Nasal cavity respiratory epithelium epithelial cell of viscerocranial mucosa (primary cell): ENCODE data around the gene AP2A1. TPM values are rescaled to one million over a fixed set of nuclear protein-coding genes. Genes with fewer than 3 reads are reported as not detected.

Experiments used
- total RNA-seq: library from RNA; depleted of rRNA; stranded (reverse); fragments of >200 nt; gene quantifications from 2 replicates; pipeline ENCODE4 v1.2.3, GENCODE V29; 2014

Gene AP2A1
- 36.9 and 89.5 TPM in 2 replicates for total RNA-seq

DNA sequence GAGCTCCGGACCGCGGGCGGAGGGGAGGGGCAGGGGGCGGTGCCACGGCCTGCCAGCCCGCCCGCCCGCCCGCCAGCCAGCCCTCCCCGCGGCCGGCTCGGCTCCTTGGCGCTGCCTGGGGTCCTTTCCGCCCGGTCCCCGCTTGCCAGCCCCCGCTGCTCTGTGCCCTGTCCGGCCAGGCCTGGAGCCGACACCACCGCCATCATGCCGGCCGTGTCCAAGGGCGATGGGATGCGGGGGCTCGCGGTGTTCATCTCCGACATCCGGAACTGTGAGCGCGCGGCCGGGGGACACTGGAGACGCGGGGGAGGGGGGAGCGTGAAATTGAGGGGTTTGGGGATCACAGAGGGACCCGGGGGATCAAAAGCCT lies at the start of gene AP2A1:
AP2A1 (plus strand) TSS at position 72 of the 370 bp plus-strand sequence; CDS start at position 205, 133 bp downstream.

DNA sequence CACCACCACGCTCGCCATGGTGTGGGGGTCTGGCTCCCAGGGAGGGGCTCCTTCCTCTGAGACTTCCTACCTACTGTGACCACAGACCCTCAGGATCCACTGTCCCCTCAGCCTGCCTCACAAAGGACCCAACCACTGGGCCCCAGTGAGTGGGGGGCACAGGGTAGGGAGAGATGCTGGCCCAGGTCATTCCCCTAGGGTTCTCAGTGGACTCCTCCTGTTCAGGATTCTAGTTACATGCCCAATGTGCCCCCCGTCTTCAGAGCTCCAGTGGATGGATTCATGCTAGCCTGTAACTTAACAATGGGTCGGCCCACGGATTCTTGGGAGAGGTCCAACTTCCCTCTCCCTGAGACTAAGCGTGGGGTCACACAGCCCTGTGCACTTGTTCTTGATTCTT lies 3.6 kb upstream of the AP2A1 start, which contains the start of gene TSKS:
TSKS (minus strand) TSS at position 77 of the 400 bp plus-strand sequence; CDS start at position 18, 59 bp downstream.

DNA sequence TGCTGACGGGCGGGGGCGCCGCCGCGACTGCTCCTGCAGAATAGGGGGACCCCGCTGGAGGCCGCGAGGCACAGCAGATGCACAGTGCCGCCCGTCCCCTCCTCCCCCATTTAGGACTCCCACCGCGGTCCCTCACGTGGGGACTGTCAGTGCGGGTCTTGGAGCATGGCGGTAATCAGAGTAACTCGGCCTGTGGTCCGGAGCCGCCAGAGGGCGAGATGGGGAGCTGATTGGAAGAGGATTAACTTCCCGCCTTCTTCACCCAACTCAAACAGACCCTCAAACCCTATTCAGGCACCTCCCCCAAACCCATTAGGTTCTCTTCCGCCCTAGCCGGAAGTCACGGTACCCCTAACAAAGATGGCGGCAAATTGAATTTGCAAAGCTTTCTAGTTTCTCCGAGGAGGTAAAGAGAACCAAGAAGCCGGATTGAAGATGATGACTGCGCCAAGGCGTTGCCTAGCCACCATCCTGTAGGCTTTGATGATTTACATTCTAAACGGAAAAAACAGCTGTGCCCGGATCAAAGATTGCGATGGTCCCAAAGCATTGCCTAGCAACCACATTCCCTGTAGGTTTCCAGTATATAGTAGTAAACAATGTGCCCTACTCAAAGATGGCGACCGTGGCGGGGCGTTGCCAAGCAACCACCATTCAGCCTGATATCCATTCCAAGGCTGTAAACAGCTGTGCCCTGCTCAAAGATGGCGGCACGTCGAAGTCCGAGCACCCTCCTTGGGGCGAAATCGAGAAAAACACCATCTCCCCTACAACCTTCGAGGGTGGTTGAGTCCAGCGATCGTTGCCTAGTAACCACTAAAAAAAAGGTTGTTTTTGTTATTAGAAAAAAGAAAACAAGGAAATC lies 46.4 kb downstream of the AP2A1 start, which contains the start of gene FUZ:
FUZ (minus strand) TSS at position 296 of the 865 bp plus-strand sequence; CDS start at position 110, 186 bp downstream.

DNA sequence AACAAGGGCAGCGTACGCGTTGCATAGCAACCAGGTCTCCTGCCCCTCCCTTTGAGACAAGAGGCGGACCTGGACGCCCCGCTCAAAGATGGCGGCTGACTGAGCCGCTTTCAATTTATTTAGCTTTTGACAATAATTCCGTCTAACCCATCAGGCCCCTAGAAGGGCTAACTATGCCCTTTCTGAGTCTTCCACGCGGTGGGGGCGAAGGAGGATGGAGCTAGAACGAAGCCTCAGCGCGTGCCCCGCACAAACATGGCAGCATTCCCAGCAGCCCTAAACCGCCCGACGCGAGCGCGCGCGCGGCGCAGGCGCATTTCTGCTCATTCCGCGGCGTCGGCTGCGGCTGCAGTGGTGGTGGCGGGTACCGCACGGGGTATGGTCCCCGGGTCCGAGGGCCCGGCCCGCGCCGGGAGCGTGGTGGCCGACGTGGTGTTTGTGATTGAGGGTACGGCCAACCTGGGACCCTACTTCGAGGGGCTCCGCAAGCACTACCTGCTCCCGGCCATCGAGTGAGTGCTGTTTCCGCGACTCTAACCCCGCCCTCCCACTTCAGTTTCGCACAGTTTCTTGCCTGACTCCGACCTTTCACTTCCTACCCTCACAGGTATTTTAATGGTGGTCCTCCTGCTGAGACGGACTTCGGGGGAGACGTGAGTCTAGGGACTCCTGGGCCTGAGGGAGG lies 51.3 kb downstream of the AP2A1 start, which contains the start of gene MED25:
MED25 (plus strand) TSS at position 326 of the 685 bp plus-strand sequence; CDS start at position 379, 53 bp downstream.

DNA sequence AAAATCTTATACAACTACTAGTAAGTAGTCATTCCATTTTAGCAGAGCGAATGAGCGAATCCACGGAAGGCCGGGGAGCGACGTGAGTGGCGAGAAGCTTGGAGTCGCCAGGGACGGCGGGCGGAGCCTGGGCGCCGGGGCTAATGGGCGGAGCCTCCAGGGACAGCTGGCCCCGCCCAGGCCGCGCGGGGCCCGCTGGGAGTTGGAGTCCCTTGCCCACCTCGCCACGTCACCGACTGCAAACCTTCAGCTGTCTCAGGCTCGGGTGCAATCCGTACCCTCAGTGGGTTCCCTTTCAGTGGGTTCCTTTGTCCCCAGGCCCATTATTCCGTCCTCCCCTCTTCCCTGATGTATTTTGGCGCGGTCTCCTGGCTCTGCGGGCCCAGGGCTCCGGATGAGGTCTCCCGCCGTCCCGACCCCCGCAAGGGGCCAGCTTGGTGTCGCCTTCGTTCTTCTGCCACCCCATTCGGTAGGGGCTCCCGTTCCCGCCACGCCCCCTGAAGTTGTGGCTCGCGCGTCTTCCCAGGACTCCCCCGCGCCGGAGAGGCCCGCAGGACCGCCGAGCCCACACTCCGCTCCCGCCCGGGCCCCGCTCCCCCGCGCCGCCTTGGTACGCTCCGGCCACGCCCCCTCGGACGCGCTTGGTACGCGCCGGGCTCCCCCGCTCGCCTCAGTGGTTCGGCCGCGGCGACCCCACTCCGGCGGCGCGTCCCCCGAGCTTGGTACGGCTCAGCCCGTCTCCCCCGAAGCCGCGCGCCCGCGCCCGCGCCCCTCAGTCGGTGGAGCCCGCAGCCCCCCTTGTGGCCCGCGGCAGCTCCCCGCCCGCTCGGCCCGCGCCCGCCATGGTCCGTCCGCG lies 83.9 kb downstream of the AP2A1 start, which contains the start of gene PTOV1:
PTOV1 (plus strand) TSS at position 673 of the 856 bp plus-strand sequence.

Other genes starting within 250 kb of the AP2A1 start
- 0.34 and 0.43 TPM in 2 replicates for gene RCN3, start 239.0 kb upstream of the AP2A1 start, total RNA-seq
- 28.1 and 57.8 TPM in 2 replicates for gene NOSIP, start 186.4 kb upstream of the AP2A1 start, total RNA-seq
- gene PRRG2, start 185.7 kb upstream of the AP2A1 start, total RNA-seq: 5.4 and 7.9 TPM in 2 replicates
- gene PRR12, start 175.8 kb upstream of the AP2A1 start, total RNA-seq: 1.4 and 7.8 TPM in 2 replicates
- 32.1 and 44.4 TPM in 2 replicates for gene RRAS, start 126.9 kb upstream of the AP2A1 start, total RNA-seq
- 11.6 and 31.3 TPM in 2 replicates for gene SCAF1, start 124.8 kb upstream of the AP2A1 start, total RNA-seq
- gene IRF3, start 101.1 kb upstream of the AP2A1 start, total RNA-seq: 104 and 109 TPM in 2 replicates
- 2.7 and 4.4 TPM in 2 replicates for gene BCL2L12, start 101.1 kb upstream of the AP2A1 start, total RNA-seq
- 266 and 394 TPM in 2 replicates for gene PRMT1, start 89.7 kb upstream of the AP2A1 start, total RNA-seq
- under 0.01 and 0.78 TPM in 2 replicates for gene ADM5, start 77.4 kb upstream of the AP2A1 start, total RNA-seq
- 0.21 and 0.34 TPM in 2 replicates for gene CPT1C, start 75.9 kb upstream of the AP2A1 start, total RNA-seq
- gene TSKS, start 3.7 kb upstream of the AP2A1 start, total RNA-seq: 0.34 TPM in 1 of 2 replicates, not detected in the other
- gene FUZ, start 46.3 kb downstream of the AP2A1 start, total RNA-seq: 10.6 and 16.5 TPM in 2 replicates
- gene MED25, start 51.3 kb downstream of the AP2A1 start, total RNA-seq: 7.9 and 25.1 TPM in 2 replicates
- 17.4 and 41.6 TPM in 2 replicates for gene PTOV1, start 84.2 kb downstream of the AP2A1 start, total RNA-seq
- 27.1 and 27.7 TPM in 2 replicates for gene PNKP, start 100.6 kb downstream of the AP2A1 start, total RNA-seq
- gene AKT1S1, start 110.4 kb downstream of the AP2A1 start, total RNA-seq: 7.9 and 11.7 TPM in 2 replicates
- 4.8 and 8.8 TPM in 2 replicates for gene TBC1D17, start 110.7 kb downstream of the AP2A1 start, total RNA-seq
- gene IL4I1, start 129.9 kb downstream of the AP2A1 start, total RNA-seq: 0.14 and 0.34 TPM in 2 replicates
- 2.4 and 6.3 TPM in 2 replicates for gene ATF5, start 162.2 kb downstream of the AP2A1 start, total RNA-seq
- 16.1 and 38.8 TPM in 2 replicates for gene NUP62, start 162.5 kb downstream of the AP2A1 start, total RNA-seq
- gene SIGLEC11, start 194.2 kb downstream of the AP2A1 start, total RNA-seq: not detected in 2 replicates